Gastrocnemius medialis (tissue), 4 donors: ENCODE measurements around the gene PIP4K2C. TPM values are rescaled to one million over a fixed set of nuclear protein-coding genes. Genes with fewer than 3 reads are reported as not detected.

ENCODE experiments used
- ATAC-seq, 2 donors: fragments of 150-250 bp; one replicate each; pipeline ENCODE4 v1.9.1; 2016
- DNase-seq, 2 donors: peaks; one replicate each; pipeline ENCODE4 v3.0.0-alpha.2; 2019
- H3K27ac ChIP-seq, 4 donors: fragments of 200-600 bp; sonication (generic); 1 replicate in 1 of 4; 2 replicates in 3 of 4; pipeline ENCODE4 v1.5.1; 2016 to 2018; ENCODE audit warnings: mild to moderate bottlenecking in 2 of 4, moderate library complexity in 1 of 4
- H3K27me3 ChIP-seq, 3 donors: fragments of 200-600 bp; sonication (generic) in 2 of 3; 1 replicate in 1 of 3; 2 replicates in 2 of 3; pipeline versions ENCODE4 v1.5.1 to v1.6.0; 2016 to 2019; ENCODE audit warnings: mild to moderate bottlenecking in 1 of 3, moderate library complexity in 1 of 3
- H3K36me3 ChIP-seq, 2 donors: fragments of 200-600 bp; sonication (generic) in 1 of 2; one replicate each; pipeline ENCODE4 v1.5.1; 2017 to 2018
- H3K4me1 ChIP-seq, 2 donors: fragments of 200-600 bp; sonication (generic) in 1 of 2; one replicate each; pipeline ENCODE4 v1.5.1; 2016 to 2017; ENCODE audit warnings: mild to moderate bottlenecking in 2 of 2
- H3K4me3 ChIP-seq, 4 donors: fragments of 200-600 bp; sonication (generic) in 3 of 4; 1 replicate in 1 of 4; 2 replicates in 3 of 4; pipeline ENCODE4 v1.5.1; 2016 to 2019; ENCODE audit warnings: mild to moderate bottlenecking in 2 of 4
- H3K9me3 ChIP-seq, 3 donors: fragments of 200-600 bp; sonication (generic) in 2 of 3; 1 replicate in 1 of 3; 2 replicates in 2 of 3; pipeline ENCODE4 v1.5.1; 2016 to 2019
- POLR2A ChIP-seq, 2 donors: fragments of 450-650 bp; IDR thresholded peaks; one replicate each; pipeline ENCODE4 v1.6.1; 2017; ENCODE audit warnings: antibody characterized with exemption in 2 of 2, mild to moderate bottlenecking in 2 of 2, moderate library complexity in 2 of 2
- in situ Hi-C, 4 donors: fragments of 200-750 bp; cut with MboI; loops; one replicate each; pipeline versions ENCODE4 v1.15.0 to v1.8.0; 2017; ENCODE audit warnings: low sequenced_read_pairs in 4 of 4
- intact Hi-C: fragments of 100-400 bp; cut with DNase I; formaldehyde crosslinking; loops from one replicate; pipeline ENCODE4 v1.15.1; 2023; ENCODE audit warnings: low total_unique reads
- total RNA-seq, 4 donors: library from RNA; depleted of rRNA; stranded (reverse); fragments of >200 nt; gene quantifications; one replicate each; pipeline versions ENCODE4 v1.1.0 to v1.2.3, GENCODE V29; 2016
- TF ChIP-seq, protein P1 (sequence below), 5 experiments: fragments of 450-650 bp in 3 of 5; fragments of 200-600 bp in 2 of 5; sonication (generic) in 2 of 5; IDR thresholded peaks in 4 of 5; conservative IDR thresholded peaks in 1 of 5; 1 replicate in 4 of 5; 2 replicates in 1 of 5; pipeline ENCODE4 v1.5.1; 2016 to 2019; ENCODE audit warnings: antibody characterized with exemption in 5 of 5, mild to moderate bottlenecking in 3 of 5, moderate library complexity in 3 of 5

Gene PIP4K2C
- total RNA-seq, 4 donors from 2014 or later, result 11.2 to 22.0 (median 14.6) TPM

DNA sequence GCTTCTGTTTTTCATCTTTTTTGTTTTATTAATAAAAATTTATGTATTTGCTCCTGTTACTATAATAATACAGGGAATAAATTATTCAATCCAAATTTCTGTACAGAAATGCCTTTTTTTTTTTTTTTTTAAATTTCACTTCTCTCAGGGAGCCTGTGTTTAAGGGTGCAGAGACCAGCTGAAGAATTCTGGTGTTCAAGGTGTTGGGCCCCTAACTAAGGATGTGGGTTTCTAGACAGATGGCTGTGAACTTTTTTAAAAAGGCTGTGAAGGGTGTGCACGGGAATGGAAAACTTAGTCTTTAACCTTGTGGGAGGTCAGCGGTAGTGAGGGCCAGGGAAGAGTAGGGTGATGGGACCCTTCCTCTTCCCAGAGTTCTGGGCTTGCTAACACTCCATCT is 12.3 kb downstream of the PIP4K2C start:
- intact Hi-C loops (no loop called here), in situ Hi-C loops (no loop called here)
- H3K4me3 ChIP-seq, result no peak overlapping the region
- H3K27ac ChIP-seq, result peak overlapping the region; percentile 10 to 71 (median 60)
- H3K36me3 ChIP-seq, result peaks cover 0 to 21% of the 10 kb centered on the region in 2 donors
- H3K9me3 ChIP-seq, result no peaks in the 10 kb centered on the region
- no peak for ATAC-seq
- peaks cover 13 to 34% (median 23%) of the 10 kb centered on the region in 3 donors for H3K27me3 ChIP-seq
- no peak for DNase-seq
- no peak for TF ChIP-seq POLR2A (IDR thresholded peaks at IDR 0.05)
- TF ChIP-seq, protein P1, sequence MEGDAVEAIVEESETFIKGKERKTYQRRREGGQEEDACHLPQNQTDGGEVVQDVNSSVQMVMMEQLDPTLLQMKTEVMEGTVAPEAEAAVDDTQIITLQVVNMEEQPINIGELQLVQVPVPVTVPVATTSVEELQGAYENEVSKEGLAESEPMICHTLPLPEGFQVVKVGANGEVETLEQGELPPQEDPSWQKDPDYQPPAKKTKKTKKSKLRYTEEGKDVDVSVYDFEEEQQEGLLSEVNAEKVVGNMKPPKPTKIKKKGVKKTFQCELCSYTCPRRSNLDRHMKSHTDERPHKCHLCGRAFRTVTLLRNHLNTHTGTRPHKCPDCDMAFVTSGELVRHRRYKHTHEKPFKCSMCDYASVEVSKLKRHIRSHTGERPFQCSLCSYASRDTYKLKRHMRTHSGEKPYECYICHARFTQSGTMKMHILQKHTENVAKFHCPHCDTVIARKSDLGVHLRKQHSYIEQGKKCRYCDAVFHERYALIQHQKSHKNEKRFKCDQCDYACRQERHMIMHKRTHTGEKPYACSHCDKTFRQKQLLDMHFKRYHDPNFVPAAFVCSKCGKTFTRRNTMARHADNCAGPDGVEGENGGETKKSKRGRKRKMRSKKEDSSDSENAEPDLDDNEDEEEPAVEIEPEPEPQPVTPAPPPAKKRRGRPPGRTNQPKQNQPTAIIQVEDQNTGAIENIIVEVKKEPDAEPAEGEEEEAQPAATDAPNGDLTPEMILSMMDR (IDR thresholded peaks at IDR 0.05 in 4 of 5, conservative IDR thresholded peaks at IDR 0.05 in 1 of 5), result no peak
- H3K4me1 ChIP-seq, result no peaks in the 10 kb centered on the region

DNA sequence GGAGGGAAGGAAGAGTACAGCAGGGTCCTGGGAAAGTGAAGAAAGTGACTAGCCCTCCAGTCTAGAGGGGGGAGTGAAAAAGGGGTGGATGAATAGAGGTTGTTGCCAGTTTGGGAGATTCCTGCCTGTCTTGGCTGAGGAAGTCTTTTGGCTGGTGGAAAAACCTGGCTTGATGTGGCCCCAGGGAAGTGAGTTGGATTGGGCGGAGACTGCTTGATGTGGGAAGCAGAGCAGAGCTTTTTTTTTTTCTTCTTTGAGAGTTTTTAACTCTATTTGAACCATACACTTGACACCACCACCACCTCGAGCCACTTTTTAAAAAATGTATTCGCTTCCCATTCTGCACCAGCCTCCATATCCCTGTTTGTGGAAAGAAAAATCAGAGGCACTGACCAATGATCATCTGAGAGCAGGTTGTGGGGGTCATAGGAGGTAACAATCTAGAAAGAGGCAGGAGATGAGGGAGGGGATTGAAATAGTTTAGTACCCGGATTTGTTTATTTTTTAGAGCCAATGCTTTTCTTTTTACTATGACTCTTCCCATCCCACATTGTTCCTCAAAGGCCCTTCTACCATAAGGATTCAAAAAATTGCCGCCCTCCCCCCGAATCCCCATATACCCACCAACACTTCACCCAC is 12.9 kb downstream of the PIP4K2C start:
- DNase-seq, result peak in 1 of 2 donors; percentile 43
- Histone ChIP-seq H3K27ac (peak overlapping the region; percentile 65 to 81 (median 74)), H3K36me3 (peaks cover 0 to 19% of the 10 kb centered on the region in 2 donors), H3K4me3 (peak overlapping the region; percentile 48 to 58 (median 53)), H3K4me1 (no peaks in the 10 kb centered on the region), H3K27me3 (peaks cover 13 to 34% (median 23%) of the 10 kb centered on the region in 3 donors), H3K9me3 (no peaks in the 10 kb centered on the region)
- ATAC-seq, result peak; percentile 69 to 71
- intact Hi-C loops, result no loop called here
- in situ Hi-C loops, result no loop called here
- TF ChIP-seq POLR2A (IDR thresholded peaks at IDR 0.05), result no peak
- TF ChIP-seq, protein P1 (IDR thresholded peaks at IDR 0.05 in 4 of 5, conservative IDR thresholded peaks at IDR 0.05 in 1 of 5), result no peak

DNA sequence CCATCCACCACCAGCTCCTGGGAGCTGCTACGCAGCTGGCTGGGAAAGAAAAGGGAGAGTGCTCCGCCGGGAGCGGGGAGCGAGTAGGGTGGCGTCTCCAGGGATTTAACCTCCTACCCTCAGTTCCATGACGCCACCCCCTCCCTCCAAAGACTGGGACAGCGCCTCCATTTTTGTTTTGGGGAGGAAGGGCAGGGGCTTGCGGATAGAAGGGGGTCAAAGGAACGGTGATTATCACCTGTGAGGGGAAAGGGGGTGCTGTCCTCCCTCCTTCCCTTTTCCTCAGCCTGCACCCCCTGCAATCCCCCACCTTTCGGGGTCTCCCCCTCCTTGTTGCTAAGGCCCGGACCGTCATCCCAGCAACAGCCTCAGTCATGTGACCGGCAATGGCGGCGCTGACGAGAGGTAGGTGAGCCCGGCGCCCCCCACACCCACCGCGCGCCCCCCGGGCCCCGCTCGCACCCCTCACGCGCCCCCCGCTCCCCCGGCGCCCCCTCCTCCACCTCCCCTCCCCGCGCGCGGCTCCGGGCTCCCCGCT is 13.5 kb downstream of the PIP4K2C start, which contains the start of gene DTX3:
TSS of gene DTX3 (plus strand) at position 371 of the 538 bp plus-strand sequence. CDS start 1,694 bp downstream, outside the sequence.
- DNase-seq (no peak), ATAC-seq (no peak)
- intact Hi-C loops, result no loop called here
- TF ChIP-seq POLR2A (IDR thresholded peaks at IDR 0.05), result no peak
- TF ChIP-seq, protein P1 (IDR thresholded peaks at IDR 0.05 in 4 of 5, conservative IDR thresholded peaks at IDR 0.05 in 1 of 5), result no peak
- H3K4me3 ChIP-seq, result peak within 1 kb of the TSS; percentile 48 to 58 (median 53)
- peak within 1 kb of the TSS; percentile 65 to 81 (median 74) for H3K27ac ChIP-seq
- H3K36me3 ChIP-seq, result peaks cover 0 to 13% of the 10 kb centered on the region in 2 donors
- in situ Hi-C loops, result no loop called here
- H3K9me3 ChIP-seq, result no peaks in the 10 kb centered on the region
- peaks cover 13 to 34% (median 23%) of the 10 kb centered on the region in 3 donors for H3K27me3 ChIP-seq
- no peaks in the 10 kb centered on the region for H3K4me1 ChIP-seq

DNA sequence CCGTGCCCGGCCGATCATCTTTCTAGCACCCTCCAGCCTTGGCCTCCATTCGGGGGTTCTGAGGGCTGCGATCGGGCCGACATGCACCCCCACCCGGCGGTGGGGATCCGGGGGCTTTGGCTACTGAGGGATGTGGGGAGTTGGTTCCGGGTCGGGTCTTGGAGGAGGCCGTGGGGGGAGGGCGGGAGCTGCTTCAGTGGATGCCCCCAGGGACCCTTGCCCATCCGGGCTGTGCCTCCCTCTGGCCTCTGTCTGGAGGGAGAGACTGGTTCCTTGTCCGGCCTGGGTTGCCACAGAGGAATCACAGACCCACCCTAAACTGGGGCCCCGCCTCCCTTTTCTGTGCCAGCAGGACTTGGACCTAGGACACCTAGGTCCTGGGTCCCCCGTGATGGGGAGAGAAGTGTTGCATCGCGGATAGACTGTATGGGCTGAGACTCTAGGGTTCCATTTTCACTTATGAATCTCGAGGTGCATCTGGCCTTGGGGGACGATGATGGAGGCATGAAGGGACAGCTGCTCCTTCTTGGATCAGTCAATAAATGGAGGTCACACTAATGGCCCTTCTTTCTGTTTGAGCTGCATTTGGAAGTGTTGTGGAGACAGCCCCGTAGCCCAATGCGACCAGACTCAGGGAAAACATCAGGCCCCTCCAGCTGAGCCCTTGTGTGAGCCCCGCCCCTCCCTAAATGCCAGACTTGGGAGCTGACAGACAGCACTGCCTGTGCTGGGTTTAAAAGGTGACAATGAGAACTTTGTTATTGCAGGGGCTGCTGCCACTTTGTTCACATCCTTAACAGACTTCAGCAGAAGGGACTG is 14.2 kb downstream of the PIP4K2C start:
- no peak for TF ChIP-seq POLR2A (IDR thresholded peaks at IDR 0.05)
- TF ChIP-seq, protein P1 (IDR thresholded peaks at IDR 0.05 in 4 of 5, conservative IDR thresholded peaks at IDR 0.05 in 1 of 5), result no peak
- Histone ChIP-seq H3K27me3 (peaks cover 14 to 37% (median 29%) of the 10 kb centered on the region in 3 donors), H3K4me3 (peak overlapping the region; percentile 48 to 58 (median 53)), H3K4me1 (peaks cover 0 to 3% of the 10 kb centered on the region in 2 donors), H3K27ac (peak overlapping the region; percentile 65 to 81 (median 74)), H3K36me3 (peaks cover 0 to 11% of the 10 kb centered on the region in 2 donors), H3K9me3 (no peaks in the 10 kb centered on the region)
- no peak for ATAC-seq
- intact Hi-C loops (no loop called here), in situ Hi-C loops (no loop called here)
- no peak for DNase-seq
